Activated CD8-positive, alpha-beta memory T cell treated with anti-CD3 and anti-CD28 coated beads, Interleukin-2, amount 50 U/mL, for 48 hours (primary cell): ENCODE data around the gene SNX12.
"Not testable (repeated sequence)": the region's sequence is repeated elsewhere in the genome, so short reads cannot be mapped to it uniquely, and the experiment has no call there.

ENCODE experiments used
- DNase-seq: peaks from one replicate; pipeline ENCODE4 v3.0.0-alpha.2; 2020

SNX12 gene

DNA sequence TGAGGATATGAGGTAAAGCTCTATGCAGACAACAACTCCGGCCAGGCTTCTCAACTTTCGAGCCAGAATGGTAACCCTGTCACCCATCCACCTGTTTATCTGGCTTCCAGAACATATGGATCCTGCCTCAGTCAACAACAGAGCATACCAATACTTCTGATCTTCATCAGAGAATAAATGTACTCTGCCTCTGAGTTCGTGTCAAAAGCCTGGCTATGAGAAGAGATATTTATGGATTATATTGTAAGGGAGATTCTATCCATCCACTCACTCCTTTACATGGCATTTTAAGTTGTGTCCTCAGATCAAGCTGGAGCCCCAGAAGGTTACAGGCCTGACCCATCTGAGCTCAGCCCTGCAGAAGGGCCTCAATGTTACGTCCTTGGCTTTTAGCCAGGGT is 17.8 kb upstream of the SNX12 start:
- no peak for DNase-seq

DNA sequence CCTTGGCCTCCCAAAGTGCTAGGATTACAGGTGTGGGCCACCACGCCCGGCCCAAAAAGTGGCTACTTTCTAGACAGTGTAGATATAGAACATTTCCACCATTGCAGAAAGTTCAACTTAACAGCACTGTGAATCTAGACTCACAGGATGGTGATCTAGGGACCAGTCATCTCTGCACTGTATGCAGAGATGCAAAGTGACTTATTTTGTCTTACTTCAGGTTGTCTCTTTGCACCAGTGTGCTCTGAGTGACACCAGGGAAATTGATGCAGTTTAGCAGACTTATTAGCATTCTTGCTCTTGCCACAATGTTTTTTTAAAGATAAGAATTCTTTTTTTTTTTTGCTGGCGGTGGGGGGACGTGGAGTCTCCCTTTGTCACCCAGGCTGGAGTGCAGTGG is 14.7 kb upstream of the SNX12 start:
- DNase-seq, result no peak

DNA sequence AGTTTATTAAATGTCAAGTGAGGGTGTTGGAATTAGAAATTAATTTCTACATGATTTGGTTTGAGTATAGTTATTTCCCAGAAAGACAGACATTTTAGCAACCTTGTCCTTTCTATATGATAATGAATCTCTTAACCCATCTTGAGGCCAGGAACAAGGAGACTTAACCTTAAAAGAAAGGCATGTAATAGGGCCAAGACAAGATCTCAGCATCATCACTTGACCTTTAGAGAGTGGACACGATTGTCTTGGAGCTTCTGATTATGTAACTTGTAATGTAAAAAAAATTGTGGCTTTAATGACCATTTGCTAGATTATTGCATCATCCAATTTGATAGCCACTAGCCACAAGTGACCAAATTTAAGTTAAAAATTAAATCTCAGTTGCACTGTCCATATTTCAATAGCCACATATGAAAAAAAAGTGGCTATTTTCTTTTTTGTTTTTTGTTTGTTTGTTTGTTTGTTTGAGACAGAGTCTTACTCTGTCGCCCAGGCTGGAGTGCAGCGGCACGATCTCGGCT is 14.1 kb upstream of the SNX12 start:
- no peak for DNase-seq

DNA sequence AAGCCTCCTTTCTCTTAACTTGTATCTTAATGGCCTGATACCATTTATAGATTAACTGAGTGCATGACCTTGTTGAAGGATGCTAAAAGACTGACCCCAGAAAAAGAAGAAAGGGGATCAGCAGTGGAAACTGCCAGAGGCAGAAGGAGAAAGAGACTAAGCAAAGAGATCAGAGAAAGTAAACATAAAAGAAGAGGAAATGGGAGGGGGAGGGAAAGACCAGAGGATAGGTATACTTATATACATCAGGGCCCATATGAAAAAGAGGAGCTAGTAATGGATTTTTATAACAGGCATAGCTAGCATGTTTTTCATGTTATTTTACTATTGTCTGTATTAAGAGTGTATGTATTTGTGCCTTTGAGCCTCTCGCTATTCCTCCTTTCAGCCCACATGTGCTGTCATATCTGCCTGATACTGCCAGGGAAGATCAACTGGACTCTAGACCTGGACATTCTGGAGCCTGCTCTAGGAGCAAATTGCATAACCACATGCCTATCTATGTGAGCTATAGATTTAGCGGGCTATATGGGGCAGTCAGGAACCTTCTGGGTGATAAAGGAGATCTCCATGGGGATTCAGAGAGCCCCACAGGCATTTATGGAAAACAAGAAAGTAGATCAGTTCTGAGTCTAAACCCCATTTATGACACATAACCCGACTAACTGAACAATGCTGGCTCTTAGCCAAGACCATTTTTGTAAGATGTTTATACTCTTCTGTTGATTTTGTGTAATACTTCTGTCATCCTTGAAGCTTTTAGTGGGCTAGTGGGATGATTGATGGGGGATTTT is 13.4 kb upstream of the SNX12 start:
- no peak for DNase-seq

DNA sequence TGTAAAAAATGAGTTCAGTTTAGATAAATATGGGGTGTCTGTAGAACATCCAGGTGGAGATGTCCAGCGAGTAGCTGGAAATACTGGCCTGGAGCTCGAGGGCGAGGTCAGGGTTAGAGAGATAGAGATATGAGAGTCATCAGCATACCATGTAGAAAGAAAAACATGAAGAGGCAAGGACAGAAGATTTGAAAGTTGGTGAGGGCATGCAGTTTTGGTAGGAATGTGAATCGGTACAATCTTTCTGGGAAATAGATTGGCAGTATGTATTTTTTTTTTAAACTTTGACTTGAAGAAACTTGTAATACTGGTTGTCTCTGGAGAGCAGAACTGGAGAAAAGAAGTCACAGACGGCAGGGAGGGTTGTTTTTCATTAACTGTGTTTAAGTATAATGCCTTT is 2.4 kb upstream of the SNX12 start:
- no peak for DNase-seq

DNA sequence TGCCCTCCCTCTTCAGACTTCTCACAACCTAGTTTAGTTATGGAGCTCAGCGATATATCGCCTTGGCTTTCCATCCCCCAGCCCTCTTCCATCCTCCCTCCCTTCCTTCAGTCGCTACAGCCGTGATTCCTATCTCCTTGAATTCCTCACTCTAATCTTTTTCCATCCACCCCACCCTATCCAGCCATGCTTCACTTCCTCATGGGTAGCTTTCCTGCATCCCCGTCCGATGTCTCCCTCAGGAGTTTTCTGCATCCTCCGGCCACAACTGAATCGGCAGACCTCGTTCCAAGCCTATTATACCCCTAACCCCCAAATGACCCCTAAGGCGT is 456 bp downstream of the SNX12 start:
- no peak for DNase-seq

DNA sequence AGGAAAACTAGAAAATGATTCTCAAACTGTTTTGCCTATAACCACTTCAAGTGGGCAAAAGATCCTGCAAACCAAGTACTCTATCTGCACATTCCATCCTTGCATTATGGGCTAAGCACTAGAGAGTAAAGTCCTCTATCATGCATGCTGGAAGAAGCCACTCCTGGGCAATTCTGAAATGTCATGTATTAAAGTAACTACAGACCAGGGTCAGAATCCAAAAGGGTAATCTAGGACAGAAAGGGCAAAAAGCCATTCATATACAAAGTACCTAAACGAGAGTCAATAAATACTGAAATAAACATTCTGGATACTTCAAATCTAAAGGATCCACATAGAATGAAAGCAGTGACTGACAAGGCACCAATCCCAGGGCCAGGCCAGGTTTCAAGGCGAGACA is 1.0 kb downstream of the SNX12 start:
- no peak for DNase-seq

DNA sequence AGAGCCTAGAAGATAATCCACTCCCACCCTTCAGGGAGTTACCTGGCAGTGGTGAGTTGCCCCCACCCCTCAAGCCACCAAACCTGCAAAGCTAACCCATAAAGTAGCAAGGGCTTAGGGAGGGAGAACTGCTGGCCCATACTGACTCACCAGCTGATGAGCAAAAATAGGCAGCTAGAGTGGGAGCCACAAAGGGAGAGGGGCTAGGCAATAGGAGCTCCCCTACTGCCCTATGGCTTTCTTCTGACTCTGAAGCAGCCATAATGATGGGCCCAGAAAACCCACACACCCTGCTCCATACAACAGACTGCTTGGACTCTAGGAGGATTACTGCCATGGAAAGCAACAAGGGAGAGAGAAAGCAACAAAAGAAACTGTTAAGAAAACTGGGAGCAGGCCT is 8.0 kb downstream of the SNX12 start:
- DNase-seq, result no peak

DNA sequence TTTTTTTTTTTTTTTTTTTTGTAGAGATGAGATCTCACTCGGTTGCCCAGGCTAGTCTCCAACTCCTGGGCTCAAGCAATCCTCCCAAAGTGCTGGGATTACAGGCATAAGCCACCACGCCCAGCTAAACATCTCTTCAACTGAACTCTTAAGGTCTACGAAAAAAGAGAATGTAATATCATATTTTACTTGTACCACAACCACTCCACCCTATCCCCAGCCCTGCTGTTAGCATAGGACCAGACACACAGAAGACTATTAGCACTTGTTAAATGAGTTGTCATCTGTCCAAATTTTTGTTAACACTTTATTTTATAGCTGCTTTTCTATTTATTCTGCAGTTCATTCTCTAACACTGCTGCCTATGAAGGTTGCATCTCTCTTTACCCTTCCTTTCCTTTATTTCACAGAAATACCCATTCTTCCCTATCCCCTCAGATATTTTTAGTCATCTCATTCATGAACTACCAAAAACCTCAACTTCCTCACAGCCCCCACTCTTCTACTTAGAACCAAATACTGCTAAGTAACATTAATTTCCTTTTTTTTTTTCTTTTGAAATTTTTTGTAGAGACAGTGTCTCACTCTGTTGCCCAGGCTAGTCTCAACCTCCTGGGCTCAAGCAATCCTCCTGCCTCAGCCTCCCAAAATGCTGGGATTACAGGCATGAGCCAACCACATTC is 10.1 kb downstream of the SNX12 start:
- no peak for DNase-seq

DNA sequence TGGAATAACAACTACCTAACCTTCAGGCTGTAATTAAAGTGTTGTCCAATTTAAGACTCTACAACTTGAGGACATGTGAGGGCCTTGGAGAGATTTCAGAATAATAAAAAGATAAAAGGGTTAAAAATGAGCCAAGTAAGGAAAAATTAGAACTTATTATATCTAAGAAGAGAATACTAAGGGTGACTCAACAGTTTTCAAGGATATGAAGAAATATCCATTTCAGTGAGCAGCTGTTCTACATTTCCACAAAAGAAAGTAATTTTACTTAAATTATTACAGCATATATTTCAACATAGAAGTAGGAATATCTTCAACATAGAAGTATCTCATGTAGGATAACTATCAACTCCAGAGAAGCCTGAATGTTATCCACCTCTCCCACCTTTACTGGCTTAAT is 11.3 kb downstream of the SNX12 start:
- no peak for DNase-seq

DNA sequence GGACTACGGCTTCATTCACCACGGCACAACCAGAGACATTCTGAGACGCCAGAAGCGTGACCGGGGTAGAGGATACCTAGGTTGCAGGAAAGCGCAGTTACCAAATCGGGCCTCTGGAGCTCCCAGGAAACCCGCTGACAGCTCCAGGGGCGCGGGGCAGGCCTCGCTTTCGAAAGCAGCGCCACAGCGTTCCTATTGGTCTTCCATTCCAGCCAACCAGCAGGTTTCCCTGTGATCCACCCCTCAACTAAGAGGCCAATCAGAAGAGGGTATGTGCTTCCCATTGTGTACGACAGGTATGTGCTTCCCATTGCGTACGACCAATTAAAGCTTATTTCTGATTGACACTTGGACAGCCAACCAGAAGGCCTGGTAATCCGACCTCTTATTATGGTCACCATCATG is 14.9 kb downstream of the SNX12 start:
- DNase-seq, result no peak

DNA sequence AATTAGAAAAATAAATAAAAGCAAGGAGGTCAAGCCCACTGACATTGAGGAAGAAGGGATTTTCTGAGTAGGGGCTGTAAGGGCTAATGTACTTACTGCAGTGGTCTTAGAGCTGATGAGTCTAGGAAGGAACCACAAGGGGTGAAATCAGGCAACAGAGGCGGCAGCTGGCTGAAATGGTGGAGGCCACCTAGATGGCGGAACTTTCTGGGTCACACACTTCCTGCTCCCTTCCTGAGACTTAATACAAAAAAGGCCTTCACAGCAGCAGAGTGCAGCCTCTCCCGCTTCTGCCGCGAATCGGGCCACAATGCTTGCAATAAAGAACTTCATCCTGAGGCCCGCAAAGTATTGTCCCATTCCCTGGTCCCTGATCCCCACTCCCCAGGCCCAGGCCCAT is 15.4 kb downstream of the SNX12 start:
- DNase-seq, result no peak

DNA sequence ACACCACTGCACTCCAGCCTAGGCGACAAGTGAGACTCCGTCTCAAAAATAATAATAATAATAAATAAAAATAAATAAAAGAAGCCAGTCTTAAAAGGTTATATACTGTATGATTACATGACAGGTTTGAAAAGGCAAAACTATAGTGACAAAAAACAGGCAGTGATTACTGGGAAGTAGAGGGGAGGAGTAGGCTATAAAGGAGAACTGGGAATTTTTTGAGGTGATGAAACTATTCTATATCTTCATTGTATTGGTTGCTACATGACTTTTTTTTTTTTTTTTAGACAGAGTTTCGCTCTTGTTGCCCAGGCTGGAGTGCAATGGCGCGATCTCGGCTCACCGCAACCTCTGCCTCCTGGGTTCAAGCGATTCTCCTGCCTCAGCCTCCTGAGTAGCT is 20.2 kb downstream of the SNX12 start:
- not testable (repeated sequence) for DNase-seq

DNA sequence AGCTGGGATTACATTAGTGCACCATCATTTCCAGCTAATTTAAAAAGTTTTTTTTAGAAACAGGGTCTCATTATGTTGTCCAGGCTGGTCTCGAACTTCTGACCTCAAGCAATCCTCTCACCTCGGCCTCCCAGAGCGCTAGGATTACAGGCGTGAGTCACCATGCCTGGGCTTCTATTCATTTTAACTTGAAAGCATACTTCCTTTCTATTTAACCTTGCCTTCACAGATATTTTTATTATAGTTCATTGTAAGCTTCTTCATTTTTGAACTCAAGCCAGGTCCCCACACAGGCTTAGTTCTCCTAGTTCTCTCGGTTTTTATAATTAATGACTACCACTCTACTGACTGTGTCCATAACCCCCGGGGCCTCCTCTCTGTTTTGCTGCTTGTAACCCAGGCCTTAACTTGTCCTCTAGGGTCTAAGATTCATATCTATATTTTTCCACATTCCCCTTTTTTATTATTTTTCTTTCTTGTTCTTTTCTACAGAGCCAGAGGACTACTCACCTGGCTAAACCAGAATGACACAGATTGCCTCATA is 50.7 kb downstream of the SNX12 start:
- DNase-seq, result no peak
